HepG2 (cell line): ENCODE measurements around the gene TARBP2. TPM values are rescaled to one million over a fixed set of nuclear protein-coding genes. Genes with fewer than 3 reads are reported as not detected.

ENCODE experiments used
- BRCA1 ChIP-seq: sonication (generic); formaldehyde crosslinking; IDR thresholded peaks from 2 replicates; pipeline ENCODE4 v1.4.0; 2020; ENCODE audit warnings: missing genetic modification reagents
- CBX1 ChIP-seq: IDR thresholded peaks from one replicate; pipeline ENCODE4 v1.6.1; 2016; ENCODE audit warnings: antibody characterized with exemption, low read depth
- ELF1 ChIP-seq: sonication (generic); formaldehyde crosslinking; IDR thresholded peaks from 2 replicates; pipeline ENCODE4 v1.4.0; 2020; ENCODE audit warnings: missing genetic modification reagents
- HDAC1 ChIP-seq: sonication (generic); formaldehyde crosslinking; IDR thresholded peaks from 2 replicates; pipeline ENCODE4 v1.5.1; 2020; ENCODE audit warnings: mild to moderate bottlenecking, missing genetic modification reagents
- HES4 ChIP-seq: sonication (generic); formaldehyde crosslinking; IDR thresholded peaks from 2 replicates; pipeline ENCODE4 v1.9.0; 2021; ENCODE audit warnings: mild to moderate bottlenecking, missing genetic modification reagents, borderline replicate concordance
- HIVEP1 ChIP-seq: sonication (generic); formaldehyde crosslinking; IDR thresholded peaks from 2 replicates; pipeline ENCODE4 v1.4.0; 2020; ENCODE audit warnings: mild to moderate bottlenecking, missing genetic modification reagents
- HNRNPUL1 ChIP-seq: fragments of 200-400 bp; formaldehyde crosslinking; IDR thresholded peaks from 2 replicates; pipeline ENCODE4 v1.6.1; 2017; ENCODE audit warnings: low read depth, mild to moderate bottlenecking, low read length, moderate library complexity
- IKZF4 ChIP-seq: sonication (generic); formaldehyde crosslinking; IDR thresholded peaks from 2 replicates; pipeline ENCODE4 v1.5.1; 2020; ENCODE audit warnings: borderline replicate concordance, mild to moderate bottlenecking, low read depth, missing genetic modification reagents; ENCODE audit errors: not compliant biosample characterization
- PAX8 ChIP-seq: sonication (generic); formaldehyde crosslinking; IDR thresholded peaks from 2 replicates; pipeline ENCODE4 v1.8.0; 2022; ENCODE audit warnings: mild to moderate bottlenecking, missing genetic modification reagents, borderline replicate concordance
- PCBP1 ChIP-seq: fragments of 200-400 bp; formaldehyde crosslinking; IDR thresholded peaks from 2 replicates; pipeline ENCODE4 v1.6.1; 2017; ENCODE audit warnings: mild to moderate bottlenecking, low read depth, low read length, borderline replicate concordance
- RBFOX2 ChIP-seq: fragments of 200-400 bp; formaldehyde crosslinking; IDR thresholded peaks from 2 replicates; pipeline ENCODE4 v1.6.1; 2017; ENCODE audit warnings: low read depth, mild to moderate bottlenecking, low read length
- RNF2 ChIP-seq: fragments of 450-650 bp; conservative IDR thresholded peaks from 2 replicates; pipeline ENCODE4 v1.6.1; 2016; ENCODE audit warnings: low read depth
- RXRA ChIP-seq: sonication (generic); formaldehyde crosslinking; IDR thresholded peaks from 2 replicates; pipeline ENCODE4 v1.5.1; 2020; ENCODE audit warnings: missing genetic modification reagents
- THAP11 ChIP-seq: IDR thresholded peaks from 2 replicates; pipeline ENCODE4 v1.6.1; 2016; ENCODE audit warnings: missing biosample characterization, missing genetic modification reagents
- ZNF549 ChIP-seq: sonication (generic); formaldehyde crosslinking; IDR thresholded peaks from 2 replicates; pipeline ENCODE4 v1.5.0; 2020; ENCODE audit warnings: missing genetic modification reagents
- ZNF746 ChIP-seq: sonication (generic); formaldehyde crosslinking; IDR thresholded peaks from 2 replicates; pipeline ENCODE4 v1.8.0; 2022; ENCODE audit warnings: mild to moderate bottlenecking, missing genetic modification reagents
- polyA plus RNA-seq, 8 experiments: library from polyadenylated mRNA; depleted of rRNA in 3 of 8; stranded (reverse) in 7 of 8; unstranded in 1 of 8; fragments of >200 nt; fragmentation: Illumina TruSeq in 4 of 8; extraction: Trizol in 4 of 8; gene quantifications; 2 replicates each; pipeline versions ENCODE4 v1.2.1 to v1.2.3, GENCODE V29; 2011 to 2016; ENCODE audit warnings: low read depth in 4 of 8, missing spikeins in 1 of 8, mixed read lengths in 1 of 8; ENCODE audit not compliant: insufficient read depth in 1 of 8
- total RNA-seq, 5 experiments: library from RNA; depleted of rRNA; stranded (reverse); fragments of >200 nt; fragmentation: Illumina TruSeq; extraction: Trizol; gene quantifications; 2 replicates each; pipeline ENCODE4 v1.2.3, GENCODE V29; 2016; ENCODE audit warnings: low read depth in 1 of 5
- TF ChIP-seq, protein P1 (sequence below): IDR thresholded peaks from 2 replicates; pipeline ENCODE4 v1.6.1; 2018; ENCODE audit warnings: missing genetic modification reagents
- TF ChIP-seq, protein P2 (sequence below): sonication (generic); formaldehyde crosslinking; IDR thresholded peaks from 2 replicates; pipeline ENCODE4 v1.8.0; 2022; ENCODE audit warnings: mild to moderate bottlenecking, missing genetic modification reagents, moderate library complexity
- TF ChIP-seq, protein P3 (sequence below): sonication (generic); formaldehyde crosslinking; IDR thresholded peaks from 2 replicates; pipeline ENCODE4 v1.8.1; 2023; ENCODE audit warnings: mild to moderate bottlenecking, missing genetic modification reagents
- TF ChIP-seq, protein P4 (sequence below): sonication (generic); formaldehyde crosslinking; IDR thresholded peaks from 2 replicates; pipeline ENCODE4 v1.4.0; 2020; ENCODE audit warnings: missing genetic modification reagents

The TARBP2 gene
- total and polyA plus RNA-seq, 2 of the 13 experiments (the other 11 are each of a cell fraction or from before 2014, with no cell fraction given), result 47.0 to 55.5 TPM

DNA sequence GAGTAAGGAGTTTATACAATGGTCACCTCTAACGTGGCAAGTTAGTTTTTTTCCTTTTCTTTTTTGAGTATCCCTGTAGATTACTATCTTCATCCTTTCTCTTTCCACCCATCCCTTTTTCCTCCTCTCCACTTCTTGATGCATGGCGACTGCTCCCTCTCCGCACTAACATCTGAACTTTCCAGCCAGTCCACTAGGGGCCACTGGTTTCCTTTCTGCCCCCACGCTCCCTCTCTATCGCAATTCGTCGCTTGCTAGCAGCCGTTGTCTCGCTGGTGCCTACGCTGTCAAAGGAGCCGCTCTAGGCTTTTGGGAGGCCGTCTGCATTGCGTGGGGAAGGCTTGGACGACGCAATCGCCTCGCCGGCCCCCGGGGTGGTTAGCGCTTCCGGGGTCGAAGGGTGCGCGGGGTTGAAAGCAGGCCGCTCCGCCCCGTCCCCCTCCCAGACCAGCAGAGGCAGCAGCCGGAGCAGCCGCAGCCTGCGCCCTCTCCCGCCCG is 49.4 kb upstream of the TARBP2 start, which contains the start of gene PCBP2 (continued):
- TF ChIP-seq ELF1 (CRISPR knock-in tag) (peak; percentile 93), BRCA1 (CRISPR knock-in tag) (no peak; the same call in 1 of the 2 replicates), RNF2 (0 out of 2 replicates have a peak, but pooled peaks have one; percentile 19), RXRA (CRISPR knock-in tag) (peak; percentile 81), HNRNPUL1 (no peak), HIVEP1 (no peak), HES4 (CRISPR knock-in tag) (no peak; the same call in 1 of the 2 replicates), HDAC1 (CRISPR knock-in tag) (peak; percentile 41), RBFOX2 (peak; percentile 93), PAX8 (CRISPR knock-in tag) (no peak), ZNF549 (CRISPR knock-in tag) (no peak), ZNF746 (CRISPR knock-in tag) (peak; percentile 95), PCBP1 (peak; percentile 87; the same call in 1 of the 2 replicates), IKZF4 (CRISPR knock-in tag) (no peak), THAP11 (CRISPR knock-in tag) (peak; percentile 94), CBX1 (peak; percentile 59)
- TF ChIP-seq, protein P1, sequence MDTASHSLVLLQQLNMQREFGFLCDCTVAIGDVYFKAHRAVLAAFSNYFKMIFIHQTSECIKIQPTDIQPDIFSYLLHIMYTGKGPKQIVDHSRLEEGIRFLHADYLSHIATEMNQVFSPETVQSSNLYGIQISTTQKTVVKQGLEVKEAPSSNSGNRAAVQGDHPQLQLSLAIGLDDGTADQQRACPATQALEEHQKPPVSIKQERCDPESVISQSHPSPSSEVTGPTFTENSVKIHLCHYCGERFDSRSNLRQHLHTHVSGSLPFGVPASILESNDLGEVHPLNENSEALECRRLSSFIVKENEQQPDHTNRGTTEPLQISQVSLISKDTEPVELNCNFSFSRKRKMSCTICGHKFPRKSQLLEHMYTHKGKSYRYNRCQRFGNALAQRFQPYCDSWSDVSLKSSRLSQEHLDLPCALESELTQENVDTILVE (CRISPR knock-in tag), result peak; percentile 88
- TF ChIP-seq, protein P2, sequence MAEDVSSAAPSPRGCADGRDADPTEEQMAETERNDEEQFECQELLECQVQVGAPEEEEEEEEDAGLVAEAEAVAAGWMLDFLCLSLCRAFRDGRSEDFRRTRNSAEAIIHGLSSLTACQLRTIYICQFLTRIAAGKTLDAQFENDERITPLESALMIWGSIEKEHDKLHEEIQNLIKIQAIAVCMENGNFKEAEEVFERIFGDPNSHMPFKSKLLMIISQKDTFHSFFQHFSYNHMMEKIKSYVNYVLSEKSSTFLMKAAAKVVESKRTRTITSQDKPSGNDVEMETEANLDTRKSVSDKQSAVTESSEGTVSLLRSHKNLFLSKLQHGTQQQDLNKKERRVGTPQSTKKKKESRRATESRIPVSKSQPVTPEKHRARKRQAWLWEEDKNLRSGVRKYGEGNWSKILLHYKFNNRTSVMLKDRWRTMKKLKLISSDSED (CRISPR knock-in tag), result no peak
- TF ChIP-seq, protein P3, sequence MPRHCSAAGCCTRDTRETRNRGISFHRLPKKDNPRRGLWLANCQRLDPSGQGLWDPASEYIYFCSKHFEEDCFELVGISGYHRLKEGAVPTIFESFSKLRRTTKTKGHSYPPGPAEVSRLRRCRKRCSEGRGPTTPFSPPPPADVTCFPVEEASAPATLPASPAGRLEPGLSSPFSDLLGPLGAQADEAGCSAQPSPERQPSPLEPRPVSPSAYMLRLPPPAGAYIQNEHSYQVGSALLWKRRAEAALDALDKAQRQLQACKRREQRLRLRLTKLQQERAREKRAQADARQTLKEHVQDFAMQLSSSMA (CRISPR knock-in tag), result no peak; the same call in none of the 2 replicates
- TF ChIP-seq, protein P4, sequence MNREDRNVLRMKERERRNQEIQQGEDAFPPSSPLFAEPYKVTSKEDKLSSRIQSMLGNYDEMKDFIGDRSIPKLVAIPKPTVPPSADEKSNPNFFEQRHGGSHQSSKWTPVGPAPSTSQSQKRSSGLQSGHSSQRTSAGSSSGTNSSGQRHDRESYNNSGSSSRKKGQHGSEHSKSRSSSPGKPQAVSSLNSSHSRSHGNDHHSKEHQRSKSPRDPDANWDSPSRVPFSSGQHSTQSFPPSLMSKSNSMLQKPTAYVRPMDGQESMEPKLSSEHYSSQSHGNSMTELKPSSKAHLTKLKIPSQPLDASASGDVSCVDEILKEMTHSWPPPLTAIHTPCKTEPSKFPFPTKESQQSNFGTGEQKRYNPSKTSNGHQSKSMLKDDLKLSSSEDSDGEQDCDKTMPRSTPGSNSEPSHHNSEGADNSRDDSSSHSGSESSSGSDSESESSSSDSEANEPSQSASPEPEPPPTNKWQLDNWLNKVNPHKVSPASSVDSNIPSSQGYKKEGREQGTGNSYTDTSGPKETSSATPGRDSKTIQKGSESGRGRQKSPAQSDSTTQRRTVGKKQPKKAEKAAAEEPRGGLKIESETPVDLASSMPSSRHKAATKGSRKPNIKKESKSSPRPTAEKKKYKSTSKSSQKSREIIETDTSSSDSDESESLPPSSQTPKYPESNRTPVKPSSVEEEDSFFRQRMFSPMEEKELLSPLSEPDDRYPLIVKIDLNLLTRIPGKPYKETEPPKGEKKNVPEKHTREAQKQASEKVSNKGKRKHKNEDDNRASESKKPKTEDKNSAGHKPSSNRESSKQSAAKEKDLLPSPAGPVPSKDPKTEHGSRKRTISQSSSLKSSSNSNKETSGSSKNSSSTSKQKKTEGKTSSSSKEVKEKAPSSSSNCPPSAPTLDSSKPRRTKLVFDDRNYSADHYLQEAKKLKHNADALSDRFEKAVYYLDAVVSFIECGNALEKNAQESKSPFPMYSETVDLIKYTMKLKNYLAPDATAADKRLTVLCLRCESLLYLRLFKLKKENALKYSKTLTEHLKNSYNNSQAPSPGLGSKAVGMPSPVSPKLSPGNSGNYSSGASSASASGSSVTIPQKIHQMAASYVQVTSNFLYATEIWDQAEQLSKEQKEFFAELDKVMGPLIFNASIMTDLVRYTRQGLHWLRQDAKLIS (CRISPR knock-in tag), result no peak
